Measurements from ENCODE around the gene YIF1A.

DNA sequence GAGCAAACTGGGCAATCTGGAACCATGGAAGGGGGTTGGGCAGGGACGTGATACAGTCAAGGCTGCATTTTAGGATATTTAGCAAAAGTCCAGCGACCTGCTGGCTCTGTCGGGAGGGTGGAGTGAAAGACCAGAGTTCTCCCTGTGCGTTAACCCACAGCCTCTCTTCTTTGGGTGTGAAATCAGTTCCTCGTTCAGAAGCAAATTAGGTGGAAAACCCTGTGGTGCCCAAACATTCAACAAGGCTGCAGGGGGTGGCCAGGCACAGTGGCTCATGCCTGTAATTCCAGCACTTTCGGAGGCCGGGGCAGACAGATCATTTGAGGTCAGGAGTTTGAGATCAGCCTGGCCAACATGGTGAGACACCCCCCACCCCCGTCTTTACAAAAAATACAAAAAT lies 8.7 kb upstream of the YIF1A start:
- TF ChIP-seq, protein P1, sequence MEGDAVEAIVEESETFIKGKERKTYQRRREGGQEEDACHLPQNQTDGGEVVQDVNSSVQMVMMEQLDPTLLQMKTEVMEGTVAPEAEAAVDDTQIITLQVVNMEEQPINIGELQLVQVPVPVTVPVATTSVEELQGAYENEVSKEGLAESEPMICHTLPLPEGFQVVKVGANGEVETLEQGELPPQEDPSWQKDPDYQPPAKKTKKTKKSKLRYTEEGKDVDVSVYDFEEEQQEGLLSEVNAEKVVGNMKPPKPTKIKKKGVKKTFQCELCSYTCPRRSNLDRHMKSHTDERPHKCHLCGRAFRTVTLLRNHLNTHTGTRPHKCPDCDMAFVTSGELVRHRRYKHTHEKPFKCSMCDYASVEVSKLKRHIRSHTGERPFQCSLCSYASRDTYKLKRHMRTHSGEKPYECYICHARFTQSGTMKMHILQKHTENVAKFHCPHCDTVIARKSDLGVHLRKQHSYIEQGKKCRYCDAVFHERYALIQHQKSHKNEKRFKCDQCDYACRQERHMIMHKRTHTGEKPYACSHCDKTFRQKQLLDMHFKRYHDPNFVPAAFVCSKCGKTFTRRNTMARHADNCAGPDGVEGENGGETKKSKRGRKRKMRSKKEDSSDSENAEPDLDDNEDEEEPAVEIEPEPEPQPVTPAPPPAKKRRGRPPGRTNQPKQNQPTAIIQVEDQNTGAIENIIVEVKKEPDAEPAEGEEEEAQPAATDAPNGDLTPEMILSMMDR (IDR thresholded peaks at IDR 0.05) = no peak
- no peak for TF ChIP-seq POLR2A (IDR thresholded peaks at IDR 0.05)

Measured in transverse colon (tissue), 3 donors.